ENCODE measurements around the gene SHISA9. TPM values are rescaled to one million over a fixed set of nuclear protein-coding genes. Genes with fewer than 3 reads are reported as not detected.

Gene SHISA9
- total RNA-seq, 1 donor from 2014 or later, result not detected

- DNase-seq (ENCODE audit: low read depth in 2 of 2), result no peak
Observed at GRCh38 chr16:12944300-12944699, 42.9 kb downstream of the SHISA9 start.

GRCh38 chr16:12951392-12951791 is 50.0 kb downstream of the SHISA9 start:
- DNase-seq (ENCODE audit: low read depth in 2 of 2), result no peak

GRCh38 chr16:12951976-12952375 is 50.6 kb downstream of the SHISA9 start:
- no peak for DNase-seq (ENCODE audit: low read depth in 2 of 2)

GRCh38 chr16:12958366-12958765 is 57.0 kb downstream of the SHISA9 start:
- DNase-seq (ENCODE audit: low read depth in 2 of 2), result no peak

GRCh38 chr16:12959072-12959471 is 57.7 kb downstream of the SHISA9 start:
- DNase-seq (ENCODE audit: low read depth in 2 of 2), result no peak

- no peak for DNase-seq (ENCODE audit: low read depth in 2 of 2)
Observed at GRCh38 chr16:12961626-12962025, 60.2 kb downstream of the SHISA9 start.

- DNase-seq (ENCODE audit: low read depth in 2 of 2), result no peak
Observed at GRCh38 chr16:12964461-12964860, 63.1 kb downstream of the SHISA9 start.

GRCh38 chr16:12965274-12965804 is 63.9 kb downstream of the SHISA9 start:
- DNase-seq (ENCODE audit: low read depth in 2 of 2), result no peak

GRCh38 chr16:12971241-12971640 is 69.8 kb downstream of the SHISA9 start:
- peak in 1 of 2 donors; percentile 36 for DNase-seq (ENCODE audit: low read depth in 2 of 2)

- no peak for DNase-seq (ENCODE audit: low read depth in 2 of 2)
Observed at GRCh38 chr16:12972246-12972645, 70.8 kb downstream of the SHISA9 start.

- DNase-seq (ENCODE audit: low read depth in 2 of 2), result no peak
Observed at GRCh38 chr16:12975766-12976165, 74.4 kb downstream of the SHISA9 start.

GRCh38 chr16:12976496-12976895 is 75.1 kb downstream of the SHISA9 start:
- DNase-seq (ENCODE audit: low read depth in 2 of 2), result no peak

- DNase-seq (ENCODE audit: low read depth in 2 of 2), result no peak
Observed at GRCh38 chr16:12976936-12977335, 75.5 kb downstream of the SHISA9 start.

- DNase-seq (ENCODE audit: low read depth in 2 of 2), result no peak
Observed at GRCh38 chr16:12985516-12985915, 84.1 kb downstream of the SHISA9 start.

GRCh38 chr16:12988071-12988470 is 86.7 kb downstream of the SHISA9 start:
- DNase-seq (ENCODE audit: low read depth in 2 of 2), result no peak

GRCh38 chr16:12992066-12992465 is 90.7 kb downstream of the SHISA9 start:
- no peak for DNase-seq (ENCODE audit: low read depth in 2 of 2)

GRCh38 chr16:12994402-12994801 is 93.0 kb downstream of the SHISA9 start:
- no peak for DNase-seq (ENCODE audit: low read depth in 2 of 2)

- DNase-seq (ENCODE audit: low read depth in 2 of 2), result no peak
Observed at GRCh38 chr16:12995721-12996372, 94.4 kb downstream of the SHISA9 start.

GRCh38 chr16:12998361-12999085 is 97.1 kb downstream of the SHISA9 start:
- no peak for DNase-seq (ENCODE audit: low read depth in 2 of 2)

GRCh38 chr16:12999368-12999767 is 98.0 kb downstream of the SHISA9 start:
- no peak for DNase-seq (ENCODE audit: low read depth in 2 of 2)

- no peak for DNase-seq (ENCODE audit: low read depth in 2 of 2)
Observed at GRCh38 chr16:13005721-13006247, 104.4 kb downstream of the SHISA9 start.

GRCh38 chr16:13012601-13013000 is 111.2 kb downstream of the SHISA9 start:
- DNase-seq (ENCODE audit: low read depth in 2 of 2), result no peak

GRCh38 chr16:13013043-13013442 is 111.6 kb downstream of the SHISA9 start:
- no peak for DNase-seq (ENCODE audit: low read depth in 2 of 2)

All from lung microvascular endothelial cell (primary cell).